Small intestine (tissue), 7 donors: ENCODE measurements around the gene GNAZ. TPM values are rescaled to one million over a fixed set of nuclear protein-coding genes. Genes with fewer than 3 reads are reported as not detected.

Experiments used
- DNase-seq, 2 donors: peaks; one replicate each; pipeline versions ENCODE4 v3.0.0 to v3.0.0-alpha.2; 2013
- FAIRE-seq: peaks from 2 replicates; lab custom pipeline; 2012; peaks lifted over from hg19 to GRCh38; lab: Jason Lieb, UNC
- H3K27ac ChIP-seq, 3 donors: one replicate each; pipeline ENCODE4 v1.5.1; 2013; ENCODE audit warnings: low read length in 2 of 3, mild to moderate bottlenecking in 2 of 3, control low read depth in 1 of 3, inconsistent platforms in 1 of 3, low read depth in 1 of 3, moderate library complexity in 1 of 3
- H3K27me3 ChIP-seq, 3 donors: one replicate each; pipeline ENCODE4 v1.6.1; 2013; ENCODE audit warnings: low read length in 3 of 3, inconsistent platforms in 1 of 3; ENCODE audit not compliant: control insufficient read depth in 3 of 3, insufficient read depth in 3 of 3
- H3K36me3 ChIP-seq, 3 donors: one replicate each; pipeline ENCODE4 v1.6.1; 2013; ENCODE audit warnings: low read length in 3 of 3, inconsistent platforms in 1 of 3, low read depth in 1 of 3, mild to moderate bottlenecking in 1 of 3, moderate library complexity in 1 of 3; ENCODE audit not compliant: control insufficient read depth in 3 of 3, insufficient read depth in 2 of 3
- H3K4me1 ChIP-seq, 3 donors: one replicate each; pipeline ENCODE4 v1.6.1; 2013; ENCODE audit warnings: low read length in 2 of 3, inconsistent platforms in 1 of 3, low read depth in 1 of 3, mild to moderate bottlenecking in 1 of 3, moderate library complexity in 1 of 3; ENCODE audit not compliant: control insufficient read depth in 3 of 3, insufficient read depth in 2 of 3
- H3K4me3 ChIP-seq, 3 donors: one replicate each; pipeline ENCODE4 v1.5.1; 2013; ENCODE audit warnings: low read length in 3 of 3, control low read depth in 1 of 3, inconsistent platforms in 1 of 3, low read depth in 1 of 3, mild to moderate bottlenecking in 1 of 3, moderate library complexity in 1 of 3
- H3K9me3 ChIP-seq, 2 donors: one replicate each; pipeline ENCODE4 v1.6.1; 2013; ENCODE audit warnings: low read depth in 1 of 2, low read length in 1 of 2; ENCODE audit not compliant: control insufficient read depth in 2 of 2, insufficient read depth in 1 of 2
- WGBS, 3 donors: extraction: QIAGEN DNeasy Blood & Tissue Kit; methylation state at CpG; one replicate each; pipeline ENCODE4 v1.1.7; 2013; 5-methylcytosine and 5-hydroxymethylcytosine counted together
- polyA plus RNA-seq, 4 donors: library from polyadenylated mRNA; stranded (reverse) in 3 of 4; unstranded in 1 of 4; fragments of 200-250 nt in 3 of 4; fragments of 120-200 nt in 1 of 4; gene quantifications; one replicate each; pipeline versions ENCODE4 v1.2.1 to v1.2.3, GENCODE V29; 2013
- donor health status: healthy with polysubstance abuse.
- donor health status: control.
- donor health status: control.
- donor health status: Bipolar disorder and iron deficiency.
- donor health status: healthy.

Gene GNAZ
- polyA plus RNA-seq, 4 donors = 0.55 to 3.6 (median 2.7) TPM

GRCh38 chr22:23071230-23072076, 1.1 kb downstream of the GNAZ start:
- Histone ChIP-seq H3K27me3 (peaks cover 0 to 27% (median 2%) of the 10 kb centered on the region in 3 donors), H3K36me3 (no peaks in the 10 kb centered on the region), H3K9me3 (no peaks in the 10 kb centered on the region), H3K4me1 (peaks cover 0 to 16% (median 2%) of the 10 kb centered on the region in 3 donors), H3K4me3 (peak overlapping the region in 2 of 3 donors; percentile 15 to 55), H3K27ac (no peak overlapping the region)
- no peak for DNase-seq
- WGBS, 3 donors = 55 to 60% (median 55%) methylated on average over 27 to 29 of the region's 29 CpGs
- no peak for FAIRE-seq

GRCh38 chr22:23072077-23072910, 2.0 kb downstream of the GNAZ start:
- peaks cover 0 to 27% (median 2%) of the 10 kb centered on the region in 3 donors for H3K27me3 ChIP-seq
- H3K4me3 ChIP-seq = no peak overlapping the region
- FAIRE-seq = no peak
- WGBS, 3 donors = 76 to 86% (median 81%) methylated on average over 11 of the region's 11 CpGs
- H3K4me1 ChIP-seq = peaks cover 0 to 16% (median 2%) of the 10 kb centered on the region in 3 donors
- no peaks in the 10 kb centered on the region for H3K9me3 ChIP-seq
- H3K27ac ChIP-seq = no peak overlapping the region
- no peaks in the 10 kb centered on the region for H3K36me3 ChIP-seq
- DNase-seq = no peak

GRCh38 chr22:23072911-23073491, 2.7 kb downstream of the GNAZ start:
- WGBS, 3 donors = 91 to 95% (median 93%) methylated on average over 11 of the region's 11 CpGs
- peaks cover 0 to 27% (median 2%) of the 10 kb centered on the region in 3 donors for H3K27me3 ChIP-seq
- no peak for FAIRE-seq
- peaks cover 0 to 16% (median 2%) of the 10 kb centered on the region in 3 donors for H3K4me1 ChIP-seq
- DNase-seq = no peak
- H3K27ac ChIP-seq = no peak overlapping the region
- no peaks in the 10 kb centered on the region for H3K36me3 ChIP-seq
- H3K9me3 ChIP-seq = no peaks in the 10 kb centered on the region
- H3K4me3 ChIP-seq = no peak overlapping the region

GRCh38 chr22:23073526-23074229, 3.4 kb downstream of the GNAZ start:
- WGBS, 3 donors = 74 to 83% (median 78%) methylated on average over 13 of the region's 13 CpGs
- no peaks in the 10 kb centered on the region for H3K36me3 ChIP-seq
- H3K9me3 ChIP-seq = no peaks in the 10 kb centered on the region
- peaks cover 0 to 16% (median 2%) of the 10 kb centered on the region in 3 donors for H3K4me1 ChIP-seq
- H3K27ac ChIP-seq = no peak overlapping the region
- H3K4me3 ChIP-seq = no peak overlapping the region
- no peak for DNase-seq
- peaks cover 0 to 27% (median 2%) of the 10 kb centered on the region in 3 donors for H3K27me3 ChIP-seq
- FAIRE-seq = no peak

- H3K4me1 ChIP-seq = peaks cover 0 to 20% (median 4%) of the 10 kb centered on the region in 3 donors
- WGBS, 3 donors = 94 to 97% (median 95%) methylated on average over 7 of the region's 7 CpGs
- no peak overlapping the region for H3K4me3 ChIP-seq
- H3K27ac ChIP-seq = no peak overlapping the region
- DNase-seq (no peak), FAIRE-seq (no peak)
- peaks cover 0 to 21% (median 2%) of the 10 kb centered on the region in 3 donors for H3K27me3 ChIP-seq
- H3K9me3 ChIP-seq = no peaks in the 10 kb centered on the region
- H3K36me3 ChIP-seq = no peaks in the 10 kb centered on the region
These were observed 4.1 kb downstream of the GNAZ start for GRCh38 chr22:23074451-23074850.

GRCh38 chr22:23075050-23075449, 4.7 kb downstream of the GNAZ start:
- 79 to 89% (median 82%) methylated on average over 4 of the region's 4 CpGs for WGBS, 3 donors

GRCh38 chr22:23075525-23076216, 5.4 kb downstream of the GNAZ start:
- Histone ChIP-seq H3K4me3 (no peak overlapping the region), H3K27ac (peak overlapping the region in 1 of 3 donors; percentile 35), H3K27me3 (peaks cover 0 to 17% (median 2%) of the 10 kb centered on the region in 3 donors), H3K4me1 (peaks cover 0 to 20% (median 4%) of the 10 kb centered on the region in 3 donors), H3K9me3 (no peaks in the 10 kb centered on the region), H3K36me3 (no peaks in the 10 kb centered on the region)
- 49 to 73% (median 59%) methylated on average over 9 of the region's 9 CpGs for WGBS, 3 donors
- peak; percentile 64 to 86 for DNase-seq
- FAIRE-seq = no peak

More at GRCh38 chr22:23075050-23075449, 4.7 kb downstream of the GNAZ start:
- Histone ChIP-seq H3K27me3 (peaks cover 0 to 17% (median 2%) of the 10 kb centered on the region in 3 donors), H3K27ac (peak overlapping the region in 1 of 3 donors; percentile 3), H3K4me3 (no peak overlapping the region), H3K4me1 (peaks cover 0 to 20% (median 4%) of the 10 kb centered on the region in 3 donors), H3K9me3 (no peaks in the 10 kb centered on the region), H3K36me3 (no peaks in the 10 kb centered on the region)
- DNase-seq (no peak), FAIRE-seq (no peak)
